H9 (cell line): Measurements from ENCODE around the gene SAMD14. TPM values are rescaled to one million over a fixed set of nuclear protein-coding genes. Genes with fewer than 3 reads are reported as not detected.

Experiments used
- DNase-seq: peaks from one replicate; pipeline ENCODE4 v3.0.0-alpha.2; 2017
- H2AFZ ChIP-seq: one replicate; pipeline ENCODE4 v1.6.1; 2013; ENCODE audit warnings: mild to moderate bottlenecking, low read length, control low read depth, moderate library complexity
- H2AK5ac ChIP-seq: 2 replicates; pipeline ENCODE4 v1.6.1; 2013; ENCODE audit warnings: low read length, control low read depth, mixed read lengths; ENCODE audit not compliant: insufficient read length
- H2BK120ac ChIP-seq: one replicate; pipeline ENCODE4 v1.6.1; 2013; ENCODE audit warnings: low read depth, mild to moderate bottlenecking, low read length, control low read depth, inconsistent platforms; ENCODE audit not compliant: poor library complexity, severe bottlenecking
- H2BK12ac ChIP-seq: 2 replicates; pipeline ENCODE4 v1.6.1; 2013; ENCODE audit warnings: low read length, control low read depth, mixed read lengths, low read depth; ENCODE audit not compliant: insufficient read length
- H2BK15ac ChIP-seq: 2 replicates; pipeline ENCODE4 v1.6.1; 2013; ENCODE audit warnings: low read depth, low read length, control low read depth
- H2BK20ac ChIP-seq: one replicate; pipeline ENCODE4 v1.6.1; 2013; ENCODE audit warnings: low read depth, mild to moderate bottlenecking, low read length, control low read depth, inconsistent platforms; ENCODE audit not compliant: poor library complexity, severe bottlenecking
- H2BK5ac ChIP-seq: 2 replicates; pipeline ENCODE4 v1.6.1; 2013; ENCODE audit warnings: low read length, control low read depth, mixed read lengths; ENCODE audit not compliant: insufficient read length
- H3K14ac ChIP-seq: 2 replicates; pipeline ENCODE4 v1.6.1; 2013; ENCODE audit warnings: low read length, control low read depth; ENCODE audit not compliant: insufficient read depth
- H3K18ac ChIP-seq: 2 replicates; pipeline ENCODE4 v1.6.1; 2013; ENCODE audit warnings: low read depth, mild to moderate bottlenecking, mixed read lengths, low read length, control low read depth; ENCODE audit not compliant: insufficient read length
- H3K23ac ChIP-seq: 2 replicates; pipeline ENCODE4 v1.6.1; 2013; ENCODE audit warnings: low read length, control low read depth, mixed read lengths, low read depth; ENCODE audit not compliant: insufficient read length
- H3K23me2 ChIP-seq: 2 replicates; pipeline ENCODE4 v1.6.1; 2013; ENCODE audit warnings: low read depth, mild to moderate bottlenecking, mixed read lengths, low read length, control low read depth; ENCODE audit not compliant: insufficient read length, poor library complexity, severe bottlenecking
- H3K27ac ChIP-seq: 2 replicates; pipeline ENCODE4 v1.5.1; 2013; ENCODE audit warnings: low read length, control low read depth, mixed read lengths, low read depth; ENCODE audit not compliant: insufficient read length
- H3K27me3 ChIP-seq: 2 replicates; pipeline ENCODE4 v1.6.1; 2013; ENCODE audit warnings: low read length, control low read depth, inconsistent platforms; ENCODE audit not compliant: insufficient read depth
- H3K4ac ChIP-seq: 2 replicates; pipeline ENCODE4 v1.6.1; 2013; ENCODE audit warnings: low read depth, mild to moderate bottlenecking, control low read depth, inconsistent platforms, low read length, moderate library complexity
- H3K4me1 ChIP-seq: 2 replicates; pipeline ENCODE4 v1.6.1; 2013; ENCODE audit warnings: low read length, control low read depth, inconsistent platforms; ENCODE audit not compliant: insufficient read depth
- H3K4me2 ChIP-seq: 2 replicates; pipeline ENCODE4 v1.6.1; 2013; ENCODE audit warnings: low read length, control low read depth, mixed read lengths; ENCODE audit not compliant: insufficient read length, insufficient read depth
- H3K56ac ChIP-seq: 2 replicates; pipeline ENCODE4 v1.6.1; 2013; ENCODE audit warnings: low read depth, mild to moderate bottlenecking, mixed read lengths, low read length, control low read depth; ENCODE audit not compliant: insufficient read length
- H3K79me1 ChIP-seq: 2 replicates; pipeline ENCODE4 v1.6.1; 2013; ENCODE audit warnings: low read depth, mild to moderate bottlenecking, moderate library complexity, low read length, control low read depth, inconsistent platforms; ENCODE audit not compliant: insufficient read depth, poor library complexity, severe bottlenecking
- H3K79me2 ChIP-seq: 2 replicates; pipeline ENCODE4 v1.6.1; 2013; ENCODE audit warnings: low read length, control low read depth, inconsistent platforms; ENCODE audit not compliant: insufficient read depth
- H3K9ac ChIP-seq: 2 replicates; pipeline ENCODE4 v1.6.1; 2013; ENCODE audit warnings: low read length, control low read depth, mixed read lengths; ENCODE audit not compliant: insufficient read length; ENCODE audit errors: extremely low read depth
- H3K9me3 ChIP-seq: one replicate; pipeline ENCODE4 v1.6.1; 2013; ENCODE audit warnings: low read depth, low read length, inconsistent platforms; ENCODE audit not compliant: control insufficient read depth
- H3T11ph ChIP-seq: one replicate; pipeline ENCODE4 v1.6.1; 2013; ENCODE audit warnings: mild to moderate bottlenecking, low read length, control low read depth, inconsistent platforms
- H4K20me1 ChIP-seq: one replicate; pipeline ENCODE4 v1.6.1; 2013; ENCODE audit not compliant: control insufficient read depth, insufficient read length, insufficient read depth
- H4K5ac ChIP-seq: 2 replicates; pipeline ENCODE4 v1.6.1; 2013; ENCODE audit warnings: low read depth, mild to moderate bottlenecking, mixed read lengths, low read length, control low read depth; ENCODE audit not compliant: insufficient read length
- H4K8ac ChIP-seq: replicated peaks from 2 replicates; pipeline ENCODE4 v1.6.1; 2013; ENCODE audit warnings: low read length, control low read depth, mixed read lengths, low read depth; ENCODE audit not compliant: insufficient read length
- H4K91ac ChIP-seq: 2 replicates; pipeline ENCODE4 v1.6.1; 2013; ENCODE audit warnings: low read depth, mild to moderate bottlenecking, moderate library complexity, mixed read lengths, low read length, control low read depth; ENCODE audit not compliant: insufficient read length
- H3K27ac Mint-ChIP-seq, 3 experiments: 2 replicates in 2 of 3; 3 replicates in 1 of 3; pipeline ENCODE4 v1.8.0; 2020 to 2021; ENCODE audit warnings: mixed read lengths in 3 of 3, mild to moderate bottlenecking in 1 of 3, moderate library complexity in 1 of 3
- H3K27me3 Mint-ChIP-seq: 2 replicates; pipeline ENCODE4 v1.8.0; 2021; ENCODE audit warnings: low read depth, mild to moderate bottlenecking, moderate library complexity, mixed read lengths
- H3K36me3 Mint-ChIP-seq, 3 experiments: 2 replicates in 2 of 3; 3 replicates in 1 of 3; pipeline ENCODE4 v1.8.0; 2020 to 2021; ENCODE audit warnings: low read depth in 3 of 3, mixed read lengths in 3 of 3; ENCODE audit not compliant: insufficient read depth in 1 of 3
- H3K4me1 Mint-ChIP-seq, 2 experiments: 2 replicates each; pipeline ENCODE4 v1.8.0; 2020; ENCODE audit warnings: mixed read lengths in 2 of 2
- H3K4me3 Mint-ChIP-seq, 2 experiments: 2 replicates in 1 of 2; 3 replicates in 1 of 2; pipeline ENCODE4 v1.8.0; 2020 to 2021; ENCODE audit warnings: mild to moderate bottlenecking in 2 of 2, mixed read lengths in 2 of 2, moderate library complexity in 1 of 2
- H3K9me3 Mint-ChIP-seq, 2 experiments: 2 replicates in 1 of 2; 3 replicates in 1 of 2; pipeline ENCODE4 v1.8.0; 2020; ENCODE audit warnings: mild to moderate bottlenecking in 2 of 2, mixed read lengths in 2 of 2, moderate library complexity in 1 of 2
- CTCF ChIP-seq: fragments of 200-600 bp; sonication (generic); conservative IDR thresholded peaks from 3 replicates; pipeline ENCODE4 v1.8.0; 2021; ENCODE audit warnings: antibody characterized with exemption, mild to moderate bottlenecking
- WGBS: extraction: QIAGEN DNeasy Blood & Tissue Kit; methylation state at CpG from one replicate; pipeline ENCODE4 v1.1.7; 2013; ENCODE audit warnings: missing lambda C conversion rate, low lambda C conversion rate, mixed read lengths; ENCODE audit not compliant: insufficient read length; ENCODE audit errors: extremely low coverage; 5-methylcytosine and 5-hydroxymethylcytosine counted together
- total RNA-seq: library from RNA; stranded (reverse); gene quantifications from 2 replicates; pipeline ENCODE4 v1.2.1, GENCODE V29; 2021

The SAMD14 gene
- total RNA-seq, 1 experiment from 2014 or later = 5.9 TPM

GRCh38 chr17:50177476-50177875 lies 47.5 kb upstream of the SAMD14 start:
- Histone ChIP-seq H2BK5ac (no peak overlapping the region), H2AK5ac (no peak overlapping the region), H2BK120ac (no peak overlapping the region), H2BK12ac (no peak overlapping the region), H4K20me1 (no peaks in the 10 kb centered on the region), H3K4me2 (no peak overlapping the region), H3K4ac (no peak overlapping the region), H2BK20ac (no peak overlapping the region), H2AFZ (no peak overlapping the region), H3K56ac (no peak overlapping the region), H3K14ac (no peak overlapping the region), H3K23me2 (peaks cover 4% of the 10 kb centered on the region), H4K8ac (no peak overlapping the region), H3K23ac (no peak overlapping the region), H4K5ac (no peak overlapping the region), H3K27me3 (no peaks in the 10 kb centered on the region), H2BK15ac (no peak overlapping the region), H4K91ac (no peak overlapping the region), H3K4me1 (peaks cover 2% of the 10 kb centered on the region; the same call in 1 of the 2 replicates), H3K18ac (no peak overlapping the region), H3K9me3 (no peaks in the 10 kb centered on the region), H3K79me1 (no peaks in the 10 kb centered on the region), H3T11ph (no peak overlapping the region), H3K27ac (no peak overlapping the region), H3K79me2 (no peaks in the 10 kb centered on the region), H3K9ac (no peak overlapping the region)
- peaks cover 33 to 43% of the 10 kb centered on the region in 2 experiments for H3K4me1 Mint-ChIP-seq
- no peak for TF ChIP-seq CTCF
- no peak for DNase-seq
- no CpG with 5 or more reads among the region's 10 CpGs for WGBS
- H3K27ac Mint-ChIP-seq = no peak overlapping the region
- H3K27me3 Mint-ChIP-seq = peaks cover 3% of the 10 kb centered on the region
- H3K9me3 Mint-ChIP-seq = no peaks in the 10 kb centered on the region; a peak in 1 of 5 replicates
- no peaks in the 10 kb centered on the region for H3K36me3 Mint-ChIP-seq
- no peak overlapping the region for H3K4me3 Mint-ChIP-seq
